NCI-H1930 (cell line): ENCODE results near the gene MIPEP.
"Not testable (repeated sequence)": the region's sequence is repeated elsewhere in the genome, so short reads cannot be mapped to it uniquely, and the experiment has no call there.

Source experiments
- DNase-seq, 2 experiments: peaks; one replicate each; lab custom pipeline; 2025; lab: John Stamatoyannopoulos, UW

Gene MIPEP

DNA sequence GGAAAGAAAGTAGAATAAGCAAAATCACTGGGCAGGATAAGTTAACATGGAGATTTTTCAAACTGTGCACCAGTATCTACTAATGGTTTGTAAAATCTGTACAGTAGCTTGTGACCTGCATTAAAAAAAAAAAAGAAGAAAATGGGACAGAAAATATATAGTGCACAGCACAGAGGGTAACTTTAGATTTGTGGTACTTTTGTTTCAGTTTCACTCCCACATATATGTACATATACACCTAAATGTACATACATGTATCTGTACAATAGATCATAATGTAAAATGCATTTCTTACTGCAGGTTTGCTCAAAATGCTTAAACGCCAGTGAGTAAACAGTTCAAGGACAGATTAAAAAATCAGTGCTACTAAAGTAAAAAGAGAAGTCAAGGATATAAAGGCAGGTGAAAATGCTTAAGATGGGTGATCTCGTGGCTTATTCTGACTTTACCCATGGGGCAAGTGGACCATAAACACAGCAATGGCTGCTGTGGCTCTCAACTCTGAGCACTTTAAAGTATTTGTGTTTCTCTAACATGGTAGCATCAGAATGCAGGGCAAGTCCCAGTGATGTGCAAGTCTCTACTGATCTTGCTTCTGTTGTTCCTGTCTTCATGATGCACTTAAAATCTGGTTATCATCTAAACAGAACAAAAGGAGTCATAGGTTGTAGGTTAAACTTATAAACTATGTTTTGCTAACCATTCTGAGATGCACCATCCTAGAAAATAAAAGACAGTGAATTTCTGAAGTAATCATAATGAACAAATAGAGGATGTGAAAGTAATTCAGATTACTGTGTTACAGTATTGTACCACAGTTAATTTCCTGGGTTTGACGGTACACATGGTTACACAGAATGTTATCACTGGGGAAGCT is 112.3 kb downstream of the MIPEP start:
- DNase-seq = no peak

DNA sequence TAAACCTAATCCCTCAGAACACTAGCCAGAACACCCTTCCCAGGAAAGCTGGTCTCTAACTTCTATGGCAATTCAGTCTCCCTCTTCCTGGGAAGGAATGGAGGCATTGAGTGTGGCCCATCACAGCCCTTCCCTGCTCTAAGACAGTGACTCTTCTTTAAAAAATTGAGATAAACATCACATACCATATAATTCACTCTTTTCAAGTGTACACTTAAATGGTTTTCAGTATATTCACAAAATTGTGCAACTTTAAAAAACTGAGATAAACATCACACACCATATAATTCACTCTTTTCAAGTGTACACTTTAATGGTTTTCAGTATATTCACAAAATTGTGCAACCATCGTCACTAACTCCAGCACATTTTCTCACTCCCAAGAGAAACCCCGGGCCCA is 116.5 kb downstream of the MIPEP start:
- DNase-seq = no peak

GRCh38 chr13:23771956-23772355 is 117.2 kb downstream of the MIPEP start:
- DNase-seq = no peak

GRCh38 chr13:23771552-23771951 is 117.6 kb downstream of the MIPEP start:
- no peak for DNase-seq

GRCh38 chr13:23770973-23771372 is 118.2 kb downstream of the MIPEP start:
- no peak for DNase-seq

GRCh38 chr13:23770428-23770827 is 118.8 kb downstream of the MIPEP start:
- no peak for DNase-seq

GRCh38 chr13:23769401-23769800 is 119.8 kb downstream of the MIPEP start:
- DNase-seq = no peak

DNA sequence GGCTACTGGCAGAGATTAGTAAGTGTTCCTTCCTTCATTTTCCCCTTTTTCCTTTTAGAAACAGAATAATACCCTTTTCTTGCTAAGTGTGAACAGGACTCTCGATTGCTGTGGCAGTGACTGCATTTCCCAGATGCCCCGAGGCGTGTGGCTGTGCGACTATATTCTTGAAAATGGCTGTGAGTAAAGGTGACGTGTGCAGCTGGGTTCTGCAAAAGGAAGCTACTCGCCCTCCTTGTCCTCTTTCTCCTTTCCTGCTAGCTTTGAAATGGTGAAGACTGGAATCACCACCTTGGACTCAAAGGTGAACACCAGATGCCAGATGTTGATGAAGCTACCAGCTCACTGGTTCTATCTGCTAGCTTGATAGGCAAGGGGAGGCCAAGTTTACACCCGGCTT is 121.4 kb downstream of the MIPEP start:
- DNase-seq = no peak

DNA sequence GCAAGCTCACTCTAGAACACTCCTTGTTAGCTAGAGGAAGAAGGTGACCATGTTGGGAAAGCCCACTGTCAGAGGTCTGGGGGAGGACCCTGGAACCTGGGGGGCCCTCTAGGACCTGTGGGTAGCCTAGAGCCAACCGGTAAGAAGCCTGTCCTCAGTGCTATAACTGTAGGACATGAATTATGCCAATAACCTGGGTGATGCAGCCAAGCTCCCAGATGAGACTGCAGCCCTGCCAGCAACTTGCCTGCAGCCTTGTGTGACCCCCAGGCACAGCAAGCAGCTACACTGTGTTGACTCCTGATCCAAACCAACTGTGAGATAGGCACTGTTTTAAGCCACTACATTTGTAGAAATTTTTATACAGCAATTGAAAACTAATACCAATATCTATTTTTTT is 122.3 kb downstream of the MIPEP start:
- DNase-seq = no peak

- DNase-seq = no peak
Observed at GRCh38 chr13:23766283-23766682, 122.9 kb downstream of the MIPEP start.

DNA sequence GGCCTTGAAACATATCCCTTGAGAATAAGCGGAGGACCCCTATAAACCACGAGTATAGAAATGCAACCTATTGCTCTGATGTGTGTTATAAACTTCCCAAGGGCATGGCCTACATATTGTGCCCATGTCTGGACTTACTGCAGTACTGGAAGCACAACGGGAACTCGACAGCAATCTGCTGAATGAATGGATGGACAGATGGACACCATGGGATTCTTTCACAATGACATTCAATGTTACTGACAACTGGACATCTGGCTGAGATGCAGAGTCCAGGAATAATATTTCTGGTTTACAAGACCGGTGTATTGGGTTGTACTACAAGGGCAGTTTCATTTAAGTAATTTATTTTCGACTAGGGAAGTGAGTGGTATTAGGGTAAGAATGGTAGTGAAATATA is 123.7 kb downstream of the MIPEP start:
- DNase-seq = no peak

GRCh38 chr13:23763318-23763717 is 125.9 kb downstream of the MIPEP start:
- DNase-seq = no peak

GRCh38 chr13:23761760-23762159 is 127.4 kb downstream of the MIPEP start:
- not testable (repeated sequence) for DNase-seq

- DNase-seq = no peak
Observed at GRCh38 chr13:23760000-23760399, 129.2 kb downstream of the MIPEP start.

DNA sequence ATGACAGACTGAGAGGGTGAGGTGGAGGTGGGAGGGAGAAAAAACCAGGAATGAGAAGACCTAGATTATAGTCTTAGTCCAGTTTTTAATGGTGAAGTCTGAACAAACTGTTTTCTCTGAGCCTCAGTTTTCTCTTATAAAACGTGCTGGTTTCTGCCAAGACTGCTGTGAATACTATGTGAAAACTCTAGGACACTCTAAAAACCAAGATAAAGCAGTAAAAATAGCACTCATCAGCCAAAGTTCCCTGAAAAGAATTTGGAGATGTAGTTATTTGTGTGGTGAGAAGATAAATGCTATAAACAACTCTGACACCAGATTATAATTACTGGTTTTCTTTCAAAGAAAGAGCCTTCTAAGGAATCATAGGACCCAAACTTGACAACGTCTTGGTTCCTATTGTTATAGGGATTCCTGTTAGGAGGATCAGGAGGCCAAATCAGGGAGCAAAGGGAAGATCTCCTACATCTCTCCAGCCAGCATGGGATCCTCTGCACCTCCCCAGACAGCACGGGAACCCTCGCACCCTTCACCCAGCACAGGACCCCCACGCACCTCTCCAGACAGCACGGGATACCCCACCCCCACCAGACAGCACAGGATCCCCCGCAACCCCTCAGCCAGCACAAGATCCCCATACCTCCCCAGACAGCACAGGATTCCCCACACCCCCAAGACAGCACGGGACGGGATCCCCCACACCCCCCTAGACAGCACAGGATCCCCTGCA is 130.2 kb downstream of the MIPEP start:
- DNase-seq = no peak

DNA sequence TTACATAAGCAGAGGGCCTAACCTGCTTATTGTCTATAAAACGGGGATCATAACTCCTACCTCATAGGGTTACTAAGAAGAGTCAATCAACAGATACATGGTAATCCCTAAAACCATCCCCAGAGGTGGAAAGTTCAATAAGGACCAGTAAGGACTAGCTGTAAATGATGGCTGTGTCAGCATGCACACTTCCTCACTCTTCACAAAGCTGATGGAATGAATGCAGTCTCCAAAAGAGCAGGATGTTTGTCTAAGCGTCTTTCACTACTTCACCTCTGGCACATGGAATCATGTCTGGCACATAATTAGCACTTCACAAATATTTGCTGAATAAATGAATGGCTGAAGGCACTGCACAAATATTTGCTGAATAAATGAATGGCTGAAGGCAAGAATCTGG is 134.2 kb downstream of the MIPEP start:
- no peak for DNase-seq

- DNase-seq = no peak
Observed at GRCh38 chr13:23754506-23754905, 134.7 kb downstream of the MIPEP start.

GRCh38 chr13:23753458-23753857 is 135.7 kb downstream of the MIPEP start:
- no peak for DNase-seq

DNA sequence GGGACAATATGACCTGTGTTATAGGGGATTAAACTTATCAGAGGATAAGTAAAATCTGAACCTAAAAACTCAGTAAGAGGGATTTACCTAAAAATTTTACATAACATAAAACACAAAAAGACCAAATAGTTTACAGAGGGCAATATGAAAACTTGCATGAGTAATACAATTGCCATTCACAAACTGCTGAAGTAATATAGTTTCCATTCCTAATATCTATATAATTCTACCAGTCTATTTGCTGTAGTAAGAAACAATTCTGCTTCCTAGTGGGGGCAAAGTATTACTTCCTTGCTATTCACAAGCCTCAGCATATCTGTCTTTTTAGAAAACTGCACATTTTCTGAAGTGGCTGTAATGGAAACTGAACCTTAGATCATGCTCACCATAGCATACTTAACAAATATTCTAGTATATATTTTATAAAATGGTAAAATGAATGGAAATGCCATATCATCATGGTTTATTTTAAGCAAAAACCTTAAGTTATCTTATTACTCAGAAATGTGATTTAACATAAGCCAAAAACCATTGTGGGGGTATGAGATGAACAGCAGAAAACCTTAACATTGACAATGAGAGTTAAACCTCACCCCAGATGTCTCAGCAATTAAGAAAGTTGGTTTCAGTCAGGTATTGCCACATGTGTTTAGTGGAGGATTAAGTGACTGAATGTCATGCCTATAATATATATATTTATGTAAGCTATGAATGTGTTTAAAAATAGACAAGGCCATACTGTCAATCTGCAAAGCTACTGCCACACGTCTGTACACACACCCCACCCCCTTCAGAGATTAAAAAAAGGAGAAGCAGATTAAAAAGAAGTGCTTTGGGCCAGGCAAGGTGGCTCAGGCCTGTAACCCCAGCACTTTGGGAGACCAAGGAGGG is 136.8 kb downstream of the MIPEP start:
- DNase-seq = no peak

DNA sequence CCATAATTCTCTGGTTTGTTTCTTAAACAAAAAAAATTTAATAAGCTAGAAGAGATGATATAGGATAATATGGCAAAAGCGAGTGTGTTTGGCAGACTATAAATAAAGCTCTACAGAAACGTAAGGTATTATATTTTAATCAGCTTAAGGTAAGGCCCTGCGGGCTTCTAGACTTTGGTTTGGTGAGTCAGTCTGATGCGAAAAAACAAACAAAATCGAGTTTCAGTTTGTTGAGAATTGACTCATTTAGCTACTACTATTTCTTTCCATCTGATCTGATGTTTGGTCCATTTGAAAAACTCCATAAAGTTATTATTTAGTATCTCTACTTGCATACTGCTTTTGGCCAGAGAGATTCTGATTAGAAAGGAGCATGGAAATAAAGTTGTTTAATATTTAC is 138.0 kb downstream of the MIPEP start:
- DNase-seq = no peak

DNA sequence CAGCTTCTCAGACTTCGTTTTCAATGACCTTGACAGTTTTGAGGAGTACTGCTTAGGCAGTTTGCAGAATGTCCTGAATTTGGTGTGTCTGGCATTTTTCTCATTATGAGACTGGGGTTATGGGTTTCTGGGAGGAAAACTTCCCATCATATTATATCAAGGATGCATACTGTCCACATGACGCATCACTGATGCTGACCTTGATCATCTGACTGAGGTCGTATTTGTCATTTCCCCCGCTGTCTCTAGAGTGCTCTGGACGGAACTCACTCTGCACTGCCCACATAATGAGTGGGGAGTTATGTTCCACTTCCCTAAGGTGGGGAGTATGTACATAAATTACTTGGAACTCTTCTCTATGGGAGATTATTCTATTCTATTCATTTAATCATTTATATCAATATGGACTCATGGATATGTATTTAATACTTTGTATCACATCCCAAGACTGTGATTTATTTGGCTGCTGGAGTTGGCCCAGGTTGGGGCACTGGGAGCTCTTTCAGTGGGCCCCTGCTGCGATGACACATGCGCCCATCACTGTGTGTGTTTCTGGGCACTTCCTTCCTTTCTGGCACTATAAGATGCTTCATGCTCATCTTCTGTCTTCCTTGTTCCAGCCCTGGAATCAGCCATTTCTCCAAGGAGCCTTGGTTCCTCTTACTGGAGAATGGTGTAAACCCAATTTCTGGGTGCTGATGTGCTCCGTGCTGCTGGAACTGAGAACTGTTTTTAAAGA is 138.6 kb downstream of the MIPEP start:
- DNase-seq = no peak
